HG03103 (cell line): ENCODE results near the gene ZNF33A.
"Not testable (repeated sequence)": the region's sequence is repeated elsewhere in the genome, so short reads cannot be mapped to it uniquely, and the experiment has no call there.

Experiments used
- ATAC-seq: cut with Tn5 transposase; IDR thresholded peaks from one replicate; pipeline ENCODE4 v1.9.1; 2021; ENCODE audit warnings: low read depth; ENCODE audit not compliant: unreplicated experiment

The ZNF33A gene

GRCh38 chr10:38010119-38010903 lies at the start of gene ZNF33A:
Gene ZNF33A (plus strand): TSS chr10:38010675. CDS start chr10:38012342, 1,667 bp downstream.
- peak; percentile 83 for ATAC-seq

GRCh38 chr10:37965006-37965405 lies 45.5 kb upstream of the ZNF33A start:
- ATAC-seq: no peak

- ATAC-seq: no peak
Observed at GRCh38 chr10:37972396-37972795, 38.1 kb upstream of the ZNF33A start.

GRCh38 chr10:37975401-37975991 lies 35.0 kb upstream of the ZNF33A start:
- no peak for ATAC-seq

- ATAC-seq: peak; percentile 95
Observed at GRCh38 chr10:37976091-37976879, 34.2 kb upstream of the ZNF33A start, which contains the start of gene ZNF25. Gene ZNF25 (minus strand): TSS chr10:37976647. CDS start chr10:37971722, 4,925 bp downstream.

- no peak for ATAC-seq
Observed at GRCh38 chr10:37976880-37977203, 33.6 kb upstream of the ZNF33A start.

- no peak for ATAC-seq
Observed at GRCh38 chr10:37991655-37992054, 18.8 kb upstream of the ZNF33A start.

GRCh38 chr10:37992083-37992482 lies 18.4 kb upstream of the ZNF33A start:
- ATAC-seq: no peak

- ATAC-seq: not testable (repeated sequence)
Observed at GRCh38 chr10:37998920-37999319, 11.6 kb upstream of the ZNF33A start.

GRCh38 chr10:38000474-38000873 lies 10.0 kb upstream of the ZNF33A start:
- not testable (repeated sequence) for ATAC-seq

- ATAC-seq: no peak
Observed at GRCh38 chr10:38003026-38003425, 7.4 kb upstream of the ZNF33A start.

- ATAC-seq: no peak
Observed at GRCh38 chr10:38003588-38003987, 6.9 kb upstream of the ZNF33A start.

GRCh38 chr10:38007551-38007950 lies 2.9 kb upstream of the ZNF33A start:
- ATAC-seq: no peak

- no peak for ATAC-seq
Observed at GRCh38 chr10:38007991-38008390, 2.5 kb upstream of the ZNF33A start.

GRCh38 chr10:38016354-38016753 lies 5.9 kb downstream of the ZNF33A start:
- no peak for ATAC-seq

- ATAC-seq: not testable (repeated sequence)
Observed at GRCh38 chr10:38019124-38019523, 8.6 kb downstream of the ZNF33A start.

GRCh38 chr10:38025283-38025682 lies 14.8 kb downstream of the ZNF33A start:
- peak; percentile 82 for ATAC-seq

GRCh38 chr10:38027986-38028385 lies 17.5 kb downstream of the ZNF33A start:
- no peak for ATAC-seq

GRCh38 chr10:38032886-38033285 lies 22.4 kb downstream of the ZNF33A start:
- ATAC-seq: no peak

GRCh38 chr10:38038107-38038931 lies 27.8 kb downstream of the ZNF33A start:
- ATAC-seq: peak; percentile 84

GRCh38 chr10:38038932-38039245 lies 28.4 kb downstream of the ZNF33A start:
- no peak for ATAC-seq
